ENCODE results near the gene MEIS1. TPM values are rescaled to one million over a fixed set of nuclear protein-coding genes. Genes with fewer than 3 reads are reported as not detected.

The MEIS1 gene
- total and polyA plus RNA-seq, 2 experiments from 2014 or later: 19.1 to 44.4 TPM

DNA sequence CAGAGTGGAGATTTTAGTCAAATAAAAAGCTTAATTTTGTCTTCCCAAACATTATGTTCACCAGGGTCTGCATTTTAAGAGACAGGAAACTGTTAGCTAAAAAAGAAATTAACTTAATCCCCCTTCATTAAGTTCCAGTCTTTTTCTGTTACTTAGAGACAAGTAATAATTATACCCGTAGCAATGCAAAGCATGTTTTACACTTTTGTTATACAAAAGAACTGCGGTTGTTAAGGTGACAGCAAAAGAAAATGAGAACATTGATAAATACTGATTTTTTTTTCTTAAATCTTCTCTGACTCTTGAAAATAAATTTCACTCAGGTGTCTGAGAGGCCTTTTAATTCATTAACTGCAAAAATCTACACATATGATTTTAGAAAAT lies 101.4 kb downstream of the MEIS1 start:
- in situ Hi-C loops (cut with MboI): no loop called here
- Histone ChIP-seq H3K9me2 (ENCODE audit: insufficient read depth) (no peaks in the 10 kb centered on the region), H3K27me3 (replicated peaks; ENCODE audit: insufficient read depth) (no peaks in the 10 kb centered on the region), H3K4me3 (no peak overlapping the region), H4K20me1 (ENCODE audit: insufficient read depth) (no peaks in the 10 kb centered on the region), H3K4me2 (ENCODE audit: unreplicated experiment) (no peak overlapping the region), H3K4me1 (ENCODE audit: insufficient read depth) (peaks cover 24% of the 10 kb centered on the region), H2AFZ (no peak overlapping the region), H3K79me2 (ENCODE audit: insufficient read depth) (peaks cover 46% of the 10 kb centered on the region), H3K9ac (no peak overlapping the region), H3K27ac (no peak overlapping the region), H3K36me3 (ENCODE audit: low read depth) (peaks cover 4% of the 10 kb centered on the region; the same call in 1 of the 2 replicates), H3K9me3 (ENCODE audit: low read depth) (no peaks in the 10 kb centered on the region), H3F3A (ENCODE audit: insufficient read depth) (peaks cover 43% of the 10 kb centered on the region)
- TF ChIP-seq EZH2 (IDR thresholded peaks at IDR 0.05; ENCODE audit: insufficient read depth, poor library complexity, severe bottlenecking) (no peak), EZH2phosphoT487 (IDR thresholded peaks at IDR 0.05; ENCODE audit: insufficient read depth, low read depth) (no peak)
- no peak for DNase-seq
- WGBS, 2 experiments (ENCODE audit: low coverage in 1 of 2, low lambda C conversion rate in 2 of 2, missing lambda C conversion rate in 2 of 2): 85% methylated on average over 2 of the region's 2 CpGs

DNA sequence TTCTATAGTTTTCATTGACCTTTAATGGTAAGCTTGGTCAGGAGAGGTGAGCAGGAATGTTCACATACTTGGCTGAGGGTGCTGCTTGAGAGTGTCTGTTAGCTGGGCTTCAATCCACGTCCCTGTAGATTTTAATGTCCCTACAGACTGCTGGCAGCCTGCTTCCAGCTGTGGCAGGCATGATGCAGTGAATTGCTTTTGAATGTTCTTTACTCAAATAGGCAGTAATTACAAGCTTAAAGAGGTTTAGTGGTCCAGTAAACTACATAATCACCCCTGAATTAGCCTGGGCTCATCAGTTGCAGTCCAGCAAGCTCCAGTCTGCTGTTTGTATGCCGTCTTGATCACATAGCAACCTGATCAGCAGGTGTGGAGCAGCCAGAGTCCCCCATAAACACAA lies 102.1 kb downstream of the MEIS1 start:
- in situ Hi-C loops (cut with MboI): no loop called here
- H3K4me3 ChIP-seq: no peak overlapping the region
- peaks cover 47% of the 10 kb centered on the region; the same call in 1 of the 2 replicates for H3K79me2 ChIP-seq (ENCODE audit: insufficient read depth)
- WGBS, 2 experiments (ENCODE audit: low coverage in 1 of 2, low lambda C conversion rate in 2 of 2, missing lambda C conversion rate in 2 of 2): 69 to 70% methylated on average over 2 of the region's 2 CpGs
- peaks cover 43% of the 10 kb centered on the region for H3F3A ChIP-seq (ENCODE audit: insufficient read depth)
- H3K36me3 ChIP-seq (ENCODE audit: low read depth): no peaks in the 10 kb centered on the region
- H3K4me2 ChIP-seq (ENCODE audit: unreplicated experiment): no peak overlapping the region
- no peaks in the 10 kb centered on the region for H3K27me3 ChIP-seq (replicated peaks; ENCODE audit: insufficient read depth)
- no peaks in the 10 kb centered on the region for H4K20me1 ChIP-seq (ENCODE audit: insufficient read depth)
- DNase-seq: no peak
- no peak for TF ChIP-seq EZH2 (IDR thresholded peaks at IDR 0.05; ENCODE audit: insufficient read depth, poor library complexity, severe bottlenecking)
- TF ChIP-seq EZH2phosphoT487 (IDR thresholded peaks at IDR 0.05; ENCODE audit: insufficient read depth, low read depth): no peak
- H3K9me3 ChIP-seq (ENCODE audit: low read depth): no peaks in the 10 kb centered on the region
- no peak overlapping the region for H2AFZ ChIP-seq
- H3K27ac ChIP-seq: no peak overlapping the region
- H3K4me1 ChIP-seq (ENCODE audit: insufficient read depth): peaks cover 24% of the 10 kb centered on the region
- H3K9ac ChIP-seq: no peak overlapping the region
- H3K9me2 ChIP-seq (ENCODE audit: insufficient read depth): no peaks in the 10 kb centered on the region

DNA sequence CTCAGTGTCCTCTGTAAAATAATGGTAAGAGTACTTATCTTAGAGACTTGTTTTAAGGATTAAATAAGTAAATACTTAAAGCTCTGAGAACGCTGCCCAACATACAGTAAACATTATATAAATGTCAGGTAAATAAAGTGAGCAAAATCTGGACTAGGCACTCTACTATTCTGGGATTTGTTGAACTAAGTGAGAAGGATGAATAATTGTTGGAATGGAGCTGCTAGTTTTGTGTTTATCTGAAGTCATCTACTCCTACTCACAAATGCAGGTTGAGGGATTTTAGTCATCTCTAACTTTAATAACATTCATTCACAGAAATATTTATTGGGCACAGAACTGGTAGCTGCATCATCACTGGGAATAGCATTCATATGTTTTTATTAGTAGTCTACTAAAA lies 103.4 kb downstream of the MEIS1 start:
- Histone ChIP-seq H3K4me1 (ENCODE audit: insufficient read depth) (peaks cover 24% of the 10 kb centered on the region), H3K36me3 (ENCODE audit: low read depth) (no peaks in the 10 kb centered on the region), H3F3A (ENCODE audit: insufficient read depth) (peaks cover 43% of the 10 kb centered on the region), H3K4me3 (no peak overlapping the region), H4K20me1 (ENCODE audit: insufficient read depth) (no peaks in the 10 kb centered on the region), H3K9me2 (ENCODE audit: insufficient read depth) (no peaks in the 10 kb centered on the region), H3K9me3 (ENCODE audit: low read depth) (no peaks in the 10 kb centered on the region), H3K79me2 (ENCODE audit: insufficient read depth) (peaks cover 60% of the 10 kb centered on the region), H3K9ac (no peak overlapping the region), H3K4me2 (ENCODE audit: unreplicated experiment) (no peak overlapping the region), H3K27me3 (replicated peaks; ENCODE audit: insufficient read depth) (no peaks in the 10 kb centered on the region), H3K27ac (peak overlapping the region; percentile 21), H2AFZ (no peak overlapping the region)
- in situ Hi-C loops (cut with MboI): no loop called here
- peak; percentile 75 for DNase-seq
- 77 to 88% methylated on average over 1 of the region's 1 CpG for WGBS, 2 experiments (ENCODE audit: low coverage in 1 of 2, low lambda C conversion rate in 2 of 2, missing lambda C conversion rate in 2 of 2)
- TF ChIP-seq EZH2 (IDR thresholded peaks at IDR 0.05; ENCODE audit: insufficient read depth, poor library complexity, severe bottlenecking) (no peak), EZH2phosphoT487 (IDR thresholded peaks at IDR 0.05; ENCODE audit: insufficient read depth, low read depth) (no peak)

DNA sequence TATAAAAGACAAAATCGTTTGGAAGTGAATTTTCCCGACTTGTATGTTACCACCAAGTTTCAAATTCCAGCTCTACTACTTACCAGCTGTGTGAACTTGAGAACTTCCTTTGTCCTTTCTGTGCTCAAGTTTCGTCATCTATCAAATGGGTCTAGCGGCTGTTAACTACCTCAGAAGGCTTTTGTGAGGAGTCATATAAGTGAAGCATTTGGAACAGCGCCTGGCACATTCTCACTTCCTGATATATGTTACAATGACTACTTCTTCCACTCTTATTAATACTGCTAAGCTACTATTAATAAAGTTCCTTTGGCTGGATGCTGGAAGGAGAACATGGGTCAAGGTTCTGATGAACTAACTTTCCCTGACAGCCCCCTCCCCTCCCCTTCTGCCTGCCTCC lies 104.5 kb downstream of the MEIS1 start:
- Histone ChIP-seq H3K9ac (no peak overlapping the region), H3K4me2 (ENCODE audit: unreplicated experiment) (peak overlapping the region; percentile 0), H2AFZ (no peak overlapping the region), H3K79me2 (ENCODE audit: insufficient read depth) (peaks cover 67% of the 10 kb centered on the region), H3K9me3 (ENCODE audit: low read depth) (no peaks in the 10 kb centered on the region), H3K27ac (peak overlapping the region; percentile 21), H3K36me3 (ENCODE audit: low read depth) (no peaks in the 10 kb centered on the region), H3F3A (ENCODE audit: insufficient read depth) (peaks cover 43% of the 10 kb centered on the region), H4K20me1 (ENCODE audit: insufficient read depth) (no peaks in the 10 kb centered on the region), H3K9me2 (ENCODE audit: insufficient read depth) (no peaks in the 10 kb centered on the region), H3K4me1 (ENCODE audit: insufficient read depth) (peaks cover 24% of the 10 kb centered on the region), H3K27me3 (replicated peaks; ENCODE audit: insufficient read depth) (no peaks in the 10 kb centered on the region), H3K4me3 (no peak overlapping the region)
- WGBS, 2 experiments (ENCODE audit: low coverage in 1 of 2, low lambda C conversion rate in 2 of 2, missing lambda C conversion rate in 2 of 2): 57 to 61% methylated on average over 5 of the region's 5 CpGs
- no peak for TF ChIP-seq EZH2phosphoT487 (IDR thresholded peaks at IDR 0.05; ENCODE audit: insufficient read depth, low read depth)
- TF ChIP-seq EZH2 (IDR thresholded peaks at IDR 0.05; ENCODE audit: insufficient read depth, poor library complexity, severe bottlenecking): no peak
- peak; percentile 68 for DNase-seq
- in situ Hi-C loops (cut with MboI): no loop called here

DNA sequence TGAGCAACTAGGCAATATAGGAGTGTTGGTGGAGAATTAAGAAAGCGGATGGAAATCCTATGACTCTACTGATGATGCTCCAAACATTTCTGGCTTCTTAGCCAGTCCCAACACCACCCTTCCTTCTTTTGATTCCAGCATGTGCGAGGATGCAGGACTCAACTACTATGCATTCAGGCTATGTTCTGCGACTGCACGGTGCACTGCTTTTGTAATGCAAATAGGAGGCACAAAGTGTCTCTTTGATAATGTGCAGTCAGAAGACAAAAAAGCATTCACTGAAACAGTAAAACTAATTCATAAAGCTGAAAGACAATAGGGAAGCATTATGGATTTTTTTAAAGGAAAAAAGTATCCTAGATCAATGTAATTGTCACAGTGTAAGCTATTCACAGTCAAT lies 106.7 kb downstream of the MEIS1 start:
- in situ Hi-C loops (cut with MboI): no loop called here
- Histone ChIP-seq H3K79me2 (ENCODE audit: insufficient read depth) (peaks cover 68% of the 10 kb centered on the region), H4K20me1 (ENCODE audit: insufficient read depth) (no peaks in the 10 kb centered on the region), H3K36me3 (ENCODE audit: low read depth) (no peaks in the 10 kb centered on the region), H3K9me3 (ENCODE audit: low read depth) (no peaks in the 10 kb centered on the region), H3K27me3 (replicated peaks; ENCODE audit: insufficient read depth) (no peaks in the 10 kb centered on the region), H3K9me2 (ENCODE audit: insufficient read depth) (no peaks in the 10 kb centered on the region), H3K4me2 (ENCODE audit: unreplicated experiment) (no peak overlapping the region), H2AFZ (no peak overlapping the region), H3K4me1 (ENCODE audit: insufficient read depth) (peaks cover 24% of the 10 kb centered on the region), H3K27ac (no peak overlapping the region), H3F3A (ENCODE audit: insufficient read depth) (peaks cover 38% of the 10 kb centered on the region), H3K9ac (no peak overlapping the region), H3K4me3 (no peak overlapping the region)
- DNase-seq: no peak
- TF ChIP-seq EZH2 (IDR thresholded peaks at IDR 0.05; ENCODE audit: insufficient read depth, poor library complexity, severe bottlenecking) (no peak), EZH2phosphoT487 (IDR thresholded peaks at IDR 0.05; ENCODE audit: insufficient read depth, low read depth) (no peak)
- 69 to 74% methylated on average over 4 of the region's 4 CpGs for WGBS, 2 experiments (ENCODE audit: low coverage in 1 of 2, low lambda C conversion rate in 2 of 2, missing lambda C conversion rate in 2 of 2)

Measured in GM23248 (cell line).